Panc1 (cell line): ENCODE results near the gene NPY4R2.
"Not testable (repeated sequence)": the region's sequence is repeated elsewhere in the genome, so short reads cannot be mapped to it uniquely, and the experiment has no call there.

Experiments
- POLR2AphosphoS5 ChIP-seq: IDR thresholded peaks from 2 replicates; pipeline ENCODE4 v1.6.1; 2012; ENCODE audit warnings: mild to moderate bottlenecking, low read depth, low read length, moderate library complexity
- TCF7L2 ChIP-seq: IDR thresholded peaks from 2 replicates; pipeline ENCODE4 v1.6.1; 2011; ENCODE audit warnings: mild to moderate bottlenecking, low read depth, low read length, inconsistent platforms
- TF ChIP-seq, protein P1 (sequence below), 2 experiments: IDR thresholded peaks; 2 replicates each; pipeline ENCODE4 v1.6.1; 2011 to 2012; ENCODE audit warnings: low read depth in 2 of 2, control low read depth in 1 of 2, low read length in 1 of 2, mild to moderate bottlenecking in 1 of 2, moderate library complexity in 1 of 2; ENCODE audit not compliant: insufficient read depth in 1 of 2
- TF ChIP-seq, protein P2 (sequence below): fragments of 450-650 bp; IDR thresholded peaks from 2 replicates; pipeline ENCODE4 v1.5.1; 2017; ENCODE audit warnings: mild to moderate bottlenecking

DNA sequence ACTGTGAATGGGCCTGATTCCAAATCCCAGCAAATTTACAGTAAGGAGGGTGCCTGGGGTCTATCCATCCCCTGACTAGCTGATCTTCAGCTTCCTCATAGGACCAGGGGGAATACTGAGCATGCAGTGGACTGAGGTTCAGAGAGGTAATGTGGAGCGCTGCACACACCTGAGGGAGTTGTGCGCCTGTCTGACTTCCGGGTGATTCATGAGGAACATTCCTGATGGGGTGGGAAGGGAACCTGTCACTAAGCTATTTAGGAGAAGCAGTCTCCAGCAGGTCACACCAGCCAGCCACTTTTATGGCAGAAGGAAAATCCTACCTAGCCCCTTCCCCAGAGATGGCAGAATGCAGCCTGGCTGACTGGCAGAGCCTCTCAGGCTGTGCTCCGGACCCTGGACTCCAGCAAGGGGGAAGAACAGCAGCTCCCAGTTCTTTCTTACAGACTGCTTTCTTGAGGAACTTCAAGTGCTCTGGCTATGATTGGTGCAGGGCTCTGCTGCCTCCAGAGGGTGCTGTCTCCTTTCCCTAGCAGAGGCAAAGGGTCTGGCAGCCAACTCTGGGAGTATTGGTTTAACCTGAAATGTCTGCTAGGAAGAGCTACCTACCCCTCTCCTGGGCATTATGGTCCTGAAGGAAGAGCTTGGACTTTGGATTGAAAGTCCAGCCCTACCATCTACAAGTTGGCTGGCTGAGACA lies 2.5 kb upstream of the NPY4R2 start:
- TF ChIP-seq, protein P1, sequence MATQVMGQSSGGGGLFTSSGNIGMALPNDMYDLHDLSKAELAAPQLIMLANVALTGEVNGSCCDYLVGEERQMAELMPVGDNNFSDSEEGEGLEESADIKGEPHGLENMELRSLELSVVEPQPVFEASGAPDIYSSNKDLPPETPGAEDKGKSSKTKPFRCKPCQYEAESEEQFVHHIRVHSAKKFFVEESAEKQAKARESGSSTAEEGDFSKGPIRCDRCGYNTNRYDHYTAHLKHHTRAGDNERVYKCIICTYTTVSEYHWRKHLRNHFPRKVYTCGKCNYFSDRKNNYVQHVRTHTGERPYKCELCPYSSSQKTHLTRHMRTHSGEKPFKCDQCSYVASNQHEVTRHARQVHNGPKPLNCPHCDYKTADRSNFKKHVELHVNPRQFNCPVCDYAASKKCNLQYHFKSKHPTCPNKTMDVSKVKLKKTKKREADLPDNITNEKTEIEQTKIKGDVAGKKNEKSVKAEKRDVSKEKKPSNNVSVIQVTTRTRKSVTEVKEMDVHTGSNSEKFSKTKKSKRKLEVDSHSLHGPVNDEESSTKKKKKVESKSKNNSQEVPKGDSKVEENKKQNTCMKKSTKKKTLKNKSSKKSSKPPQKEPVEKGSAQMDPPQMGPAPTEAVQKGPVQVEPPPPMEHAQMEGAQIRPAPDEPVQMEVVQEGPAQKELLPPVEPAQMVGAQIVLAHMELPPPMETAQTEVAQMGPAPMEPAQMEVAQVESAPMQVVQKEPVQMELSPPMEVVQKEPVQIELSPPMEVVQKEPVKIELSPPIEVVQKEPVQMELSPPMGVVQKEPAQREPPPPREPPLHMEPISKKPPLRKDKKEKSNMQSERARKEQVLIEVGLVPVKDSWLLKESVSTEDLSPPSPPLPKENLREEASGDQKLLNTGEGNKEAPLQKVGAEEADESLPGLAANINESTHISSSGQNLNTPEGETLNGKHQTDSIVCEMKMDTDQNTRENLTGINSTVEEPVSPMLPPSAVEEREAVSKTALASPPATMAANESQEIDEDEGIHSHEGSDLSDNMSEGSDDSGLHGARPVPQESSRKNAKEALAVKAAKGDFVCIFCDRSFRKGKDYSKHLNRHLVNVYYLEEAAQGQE (IDR thresholded peaks at IDR 0.05; ENCODE audit: insufficient read depth in 1 of 2, low read depth in 2 of 2, low read length in 1 of 2): not testable (repeated sequence)
- not testable (repeated sequence) for TF ChIP-seq POLR2AphosphoS5, TCF7L2
- TF ChIP-seq, protein P2, sequence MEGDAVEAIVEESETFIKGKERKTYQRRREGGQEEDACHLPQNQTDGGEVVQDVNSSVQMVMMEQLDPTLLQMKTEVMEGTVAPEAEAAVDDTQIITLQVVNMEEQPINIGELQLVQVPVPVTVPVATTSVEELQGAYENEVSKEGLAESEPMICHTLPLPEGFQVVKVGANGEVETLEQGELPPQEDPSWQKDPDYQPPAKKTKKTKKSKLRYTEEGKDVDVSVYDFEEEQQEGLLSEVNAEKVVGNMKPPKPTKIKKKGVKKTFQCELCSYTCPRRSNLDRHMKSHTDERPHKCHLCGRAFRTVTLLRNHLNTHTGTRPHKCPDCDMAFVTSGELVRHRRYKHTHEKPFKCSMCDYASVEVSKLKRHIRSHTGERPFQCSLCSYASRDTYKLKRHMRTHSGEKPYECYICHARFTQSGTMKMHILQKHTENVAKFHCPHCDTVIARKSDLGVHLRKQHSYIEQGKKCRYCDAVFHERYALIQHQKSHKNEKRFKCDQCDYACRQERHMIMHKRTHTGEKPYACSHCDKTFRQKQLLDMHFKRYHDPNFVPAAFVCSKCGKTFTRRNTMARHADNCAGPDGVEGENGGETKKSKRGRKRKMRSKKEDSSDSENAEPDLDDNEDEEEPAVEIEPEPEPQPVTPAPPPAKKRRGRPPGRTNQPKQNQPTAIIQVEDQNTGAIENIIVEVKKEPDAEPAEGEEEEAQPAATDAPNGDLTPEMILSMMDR: not testable (repeated sequence)
